Measurements from ENCODE around the gene NR4A2. TPM values are rescaled to one million over a fixed set of nuclear protein-coding genes. Genes with fewer than 3 reads are reported as not detected.

The NR4A2 gene
- total and polyA plus RNA-seq, 2 donors from 2014 or later, result 2.4 to 3.1 TPM

- Histone ChIP-seq H3K27me3 (ENCODE audit: control insufficient read depth, insufficient read depth, low read length) (no peaks in the 10 kb centered on the region), H3K36me3 (ENCODE audit: control insufficient read depth in 2 of 3, insufficient read depth in 3 of 3, low read length in 3 of 3) (no peaks in the 10 kb centered on the region), H3K9me3 (ENCODE audit: control insufficient read depth in 2 of 3, insufficient read depth in 1 of 3, low read length in 3 of 3) (no peaks in the 10 kb centered on the region), H3K4me1 (ENCODE audit: control insufficient read depth in 2 of 3, insufficient read depth in 2 of 3, low read depth in 1 of 3, low read length in 3 of 3) (no peaks in the 10 kb centered on the region), H3K4me3 (ENCODE audit: low read length in 3 of 3) (no peak overlapping the region), H3K9ac (ENCODE audit: low read length in 3 of 3) (no peak overlapping the region), H3K27ac (ENCODE audit: low read depth in 2 of 2, low read length in 2 of 2) (no peak overlapping the region)
- intact Hi-C loops (cut with DNase I), result no loop called here
- DNase-seq (no peak), FAIRE-seq (no peak)
- no peak for TF ChIP-seq CTCF (IDR thresholded peaks at IDR 0.05; ENCODE audit: borderline replicate concordance, extremely low read depth, insufficient read depth)
Measured at GRCh38 chr2:156349605-156350004, 17.1 kb upstream of the NR4A2 start.

DNA sequence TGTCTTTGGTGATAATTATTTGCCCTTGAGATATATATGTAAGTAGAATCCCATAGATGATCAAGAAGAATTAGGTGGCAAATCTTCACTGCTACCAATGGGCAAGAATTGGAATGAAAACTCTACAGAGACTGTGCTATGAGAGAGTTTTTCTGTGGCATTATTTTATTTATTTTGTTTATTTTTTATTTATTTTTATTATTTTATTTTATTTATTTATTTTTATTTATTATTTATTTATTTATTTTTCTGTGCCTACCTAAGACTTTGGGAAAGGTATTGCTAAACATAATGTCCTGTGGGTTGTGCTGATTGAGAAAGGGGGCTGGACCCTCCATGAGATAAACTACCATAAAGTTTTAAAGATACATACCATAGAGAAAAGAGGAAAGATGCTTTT lies 16.6 kb upstream of the NR4A2 start:
- Histone ChIP-seq H3K4me1 (ENCODE audit: control insufficient read depth in 2 of 3, insufficient read depth in 2 of 3, low read depth in 1 of 3, low read length in 3 of 3) (no peaks in the 10 kb centered on the region), H3K4me3 (ENCODE audit: low read length in 3 of 3) (no peak overlapping the region), H3K9ac (ENCODE audit: low read length in 3 of 3) (no peak overlapping the region), H3K9me3 (ENCODE audit: control insufficient read depth in 2 of 3, insufficient read depth in 1 of 3, low read length in 3 of 3) (no peaks in the 10 kb centered on the region), H3K36me3 (ENCODE audit: control insufficient read depth in 2 of 3, insufficient read depth in 3 of 3, low read length in 3 of 3) (no peaks in the 10 kb centered on the region), H3K27me3 (ENCODE audit: control insufficient read depth, insufficient read depth, low read length) (no peaks in the 10 kb centered on the region), H3K27ac (ENCODE audit: low read depth in 2 of 2, low read length in 2 of 2) (no peak overlapping the region)
- FAIRE-seq (no peak), DNase-seq (no peak)
- intact Hi-C loops (cut with DNase I), result no loop called here
- no peak for TF ChIP-seq CTCF (IDR thresholded peaks at IDR 0.05; ENCODE audit: borderline replicate concordance, extremely low read depth, insufficient read depth)

GRCh38 chr2:156347431-156347830 lies 14.9 kb upstream of the NR4A2 start:
- DNase-seq (no peak), FAIRE-seq (no peak)
- Histone ChIP-seq H3K27me3 (ENCODE audit: control insufficient read depth, insufficient read depth, low read length) (no peaks in the 10 kb centered on the region), H3K9me3 (ENCODE audit: control insufficient read depth in 2 of 3, insufficient read depth in 1 of 3, low read length in 3 of 3) (no peaks in the 10 kb centered on the region), H3K4me3 (ENCODE audit: low read length in 3 of 3) (no peak overlapping the region), H3K27ac (ENCODE audit: low read depth in 2 of 2, low read length in 2 of 2) (no peak overlapping the region), H3K9ac (ENCODE audit: low read length in 3 of 3) (no peak overlapping the region), H3K36me3 (ENCODE audit: control insufficient read depth in 2 of 3, insufficient read depth in 3 of 3, low read length in 3 of 3) (no peaks in the 10 kb centered on the region), H3K4me1 (ENCODE audit: control insufficient read depth in 2 of 3, insufficient read depth in 2 of 3, low read depth in 1 of 3, low read length in 3 of 3) (no peaks in the 10 kb centered on the region)
- intact Hi-C loops (cut with DNase I), result no loop called here
- TF ChIP-seq CTCF (IDR thresholded peaks at IDR 0.05; ENCODE audit: borderline replicate concordance, extremely low read depth, insufficient read depth), result no peak

- H3K4me1 ChIP-seq (ENCODE audit: control insufficient read depth in 2 of 3, insufficient read depth in 2 of 3, low read depth in 1 of 3, low read length in 3 of 3), result no peaks in the 10 kb centered on the region
- no peaks in the 10 kb centered on the region for H3K9me3 ChIP-seq (ENCODE audit: control insufficient read depth in 2 of 3, insufficient read depth in 1 of 3, low read length in 3 of 3)
- H3K9ac ChIP-seq (ENCODE audit: low read length in 3 of 3), result no peak overlapping the region
- H3K27ac ChIP-seq (ENCODE audit: low read depth in 2 of 2, low read length in 2 of 2), result no peak overlapping the region
- no peaks in the 10 kb centered on the region for H3K36me3 ChIP-seq (ENCODE audit: control insufficient read depth in 2 of 3, insufficient read depth in 3 of 3, low read length in 3 of 3)
- H3K27me3 ChIP-seq (ENCODE audit: control insufficient read depth, insufficient read depth, low read length), result no peaks in the 10 kb centered on the region
- no peak for TF ChIP-seq CTCF (IDR thresholded peaks at IDR 0.05; ENCODE audit: borderline replicate concordance, extremely low read depth, insufficient read depth)
- FAIRE-seq (no peak), DNase-seq (no peak)
- H3K4me3 ChIP-seq (ENCODE audit: low read length in 3 of 3), result no peak overlapping the region
- intact Hi-C loops (cut with DNase I), result no loop called here
Measured at GRCh38 chr2:156346731-156347130, 14.2 kb upstream of the NR4A2 start.
